ENCODE measurements around the gene FKBP4.

The FKBP4 gene

DNA sequence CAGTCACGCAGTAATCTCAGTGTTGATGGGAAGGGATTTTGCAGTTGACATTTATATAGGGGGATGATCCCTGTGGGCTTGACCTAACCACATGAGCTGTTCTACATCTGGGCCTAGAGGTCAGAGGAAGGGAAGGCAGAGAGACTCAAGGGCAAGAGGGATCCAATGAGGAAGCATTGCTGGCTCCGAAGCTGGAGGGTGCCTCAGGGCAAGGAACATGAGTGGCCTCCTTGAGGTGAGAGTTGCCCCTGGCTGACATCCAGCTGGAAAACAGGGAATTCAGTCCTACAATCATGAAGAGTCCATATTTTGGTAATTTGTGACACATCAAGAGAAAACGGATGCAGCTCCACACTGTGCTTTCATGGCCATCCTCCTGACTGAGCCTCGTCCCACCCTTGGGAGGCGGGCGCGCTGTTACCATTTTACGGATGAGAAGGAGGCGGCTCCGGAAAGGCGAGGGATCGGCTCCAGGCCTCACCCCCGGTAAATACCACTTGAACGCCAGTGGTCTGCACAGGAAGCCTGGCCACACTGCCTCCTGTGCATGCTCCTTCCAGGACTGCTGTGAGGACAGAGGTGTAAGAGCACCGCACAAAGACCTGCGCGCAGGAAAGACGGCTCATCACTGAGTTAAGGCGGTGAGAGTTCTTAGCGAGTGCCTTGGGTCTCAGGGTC lies 18.5 kb upstream of the FKBP4 start:
- Histone ChIP-seq H3K23ac (ENCODE audit: low read length) (no peak overlapping the region), H3K79me2 (ENCODE audit: control insufficient read depth, insufficient read depth, low read length, poor library complexity) (no peaks in the 10 kb centered on the region), H3K4me2 (ENCODE audit: low read length) (no peak overlapping the region), H3K4ac (ENCODE audit: low read depth, low read length) (no peak overlapping the region), H3K4me3 (ENCODE audit: low read depth, low read length) (no peak overlapping the region), H2BK12ac (ENCODE audit: low read length) (no peak overlapping the region), H3K36me3 (ENCODE audit: control insufficient read depth in 1 of 2, insufficient read depth in 2 of 2, low read length in 2 of 2) (no peaks in the 10 kb centered on the region), H3K14ac (ENCODE audit: low read length) (no peak overlapping the region), H3K27ac (ENCODE audit: low read depth, low read length) (no peak overlapping the region), H3K79me1 (ENCODE audit: low read length) (no peaks in the 10 kb centered on the region), H4K91ac (ENCODE audit: low read depth, low read length) (no peak overlapping the region), H3K9ac (ENCODE audit: low read length) (no peak overlapping the region), H4K12ac (ENCODE audit: low read depth, low read length) (no peak overlapping the region), H3K4me1 (ENCODE audit: control insufficient read depth in 1 of 2, insufficient read depth in 2 of 2, low read length in 2 of 2) (no peaks in the 10 kb centered on the region), H2AK5ac (ENCODE audit: low read length) (no peak overlapping the region), H3K18ac (ENCODE audit: low read length) (no peak overlapping the region), H2BK120ac (ENCODE audit: insufficient read depth, low read length, poor library complexity) (no peak overlapping the region), H2AFZ (ENCODE audit: insufficient read depth, low read length, poor library complexity) (no peak overlapping the region), H4K8ac (ENCODE audit: low read depth, low read length) (no peak overlapping the region), H3K9me3 (ENCODE audit: insufficient read depth, low read depth, low read length) (peaks cover 4% of the 10 kb centered on the region), H3K27me3 (ENCODE audit: insufficient read depth, low read length) (no peaks in the 10 kb centered on the region), H2BK5ac (ENCODE audit: low read depth, low read length, poor library complexity) (no peak overlapping the region)
- WGBS (ENCODE audit: extremely low coverage, insufficient coverage, insufficient read length) = no CpG with 5 or more reads among the region's 20 CpGs
- DNase-seq = no peak

DNA sequence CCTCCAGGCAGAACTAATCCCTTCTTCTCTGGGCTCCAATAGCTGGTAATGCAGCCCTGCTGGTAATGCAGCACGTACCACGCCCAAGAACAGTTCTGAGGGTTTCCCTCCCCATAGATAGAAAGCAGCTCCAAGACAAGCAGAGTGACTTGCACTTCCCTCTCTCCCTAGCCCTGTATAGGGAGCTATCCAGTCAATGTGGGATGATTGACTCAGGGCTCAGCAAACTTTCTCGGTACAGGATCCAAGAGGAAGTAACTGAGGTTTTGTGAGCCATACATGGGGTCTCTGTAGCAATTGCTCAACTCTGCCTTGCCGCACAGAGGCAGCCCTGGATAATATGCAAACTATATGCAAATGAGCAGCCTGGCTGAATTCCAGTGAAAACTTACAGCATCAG lies 15.5 kb upstream of the FKBP4 start:
- H3K23ac ChIP-seq (ENCODE audit: low read length) = no peak overlapping the region
- H3K36me3 ChIP-seq (ENCODE audit: control insufficient read depth in 1 of 2, insufficient read depth in 2 of 2, low read length in 2 of 2) = no peaks in the 10 kb centered on the region
- peaks cover 1% of the 10 kb centered on the region for H3K9me3 ChIP-seq (ENCODE audit: insufficient read depth, low read depth, low read length)
- no peak overlapping the region for H3K4ac ChIP-seq (ENCODE audit: low read depth, low read length)
- no peak overlapping the region for H4K8ac ChIP-seq (ENCODE audit: low read depth, low read length)
- H2AK5ac ChIP-seq (ENCODE audit: low read length) = no peak overlapping the region
- no peaks in the 10 kb centered on the region for H3K27me3 ChIP-seq (ENCODE audit: insufficient read depth, low read length)
- H3K4me2 ChIP-seq (ENCODE audit: low read length) = no peak overlapping the region
- H2BK12ac ChIP-seq (ENCODE audit: low read length) = no peak overlapping the region
- no peak overlapping the region for H2BK120ac ChIP-seq (ENCODE audit: insufficient read depth, low read length, poor library complexity)
- no peak for DNase-seq
- H4K12ac ChIP-seq (ENCODE audit: low read depth, low read length) = no peak overlapping the region
- no peak overlapping the region for H3K9ac ChIP-seq (ENCODE audit: low read length)
- H3K18ac ChIP-seq (ENCODE audit: low read length) = no peak overlapping the region
- no CpG with 5 or more reads among the region's 4 CpGs for WGBS (ENCODE audit: extremely low coverage, insufficient coverage, insufficient read length)
- H3K4me3 ChIP-seq (ENCODE audit: low read depth, low read length) = no peak overlapping the region
- H2BK5ac ChIP-seq (ENCODE audit: low read depth, low read length, poor library complexity) = no peak overlapping the region
- H3K79me2 ChIP-seq (ENCODE audit: control insufficient read depth, insufficient read depth, low read length, poor library complexity) = no peaks in the 10 kb centered on the region
- H2AFZ ChIP-seq (ENCODE audit: insufficient read depth, low read length, poor library complexity) = no peak overlapping the region
- no peak overlapping the region for H3K14ac ChIP-seq (ENCODE audit: low read length)
- H3K27ac ChIP-seq (ENCODE audit: low read depth, low read length) = no peak overlapping the region
- H3K4me1 ChIP-seq (ENCODE audit: control insufficient read depth in 1 of 2, insufficient read depth in 2 of 2, low read length in 2 of 2) = no peaks in the 10 kb centered on the region
- no peaks in the 10 kb centered on the region for H3K79me1 ChIP-seq (ENCODE audit: low read length)
- H4K91ac ChIP-seq (ENCODE audit: low read depth, low read length) = no peak overlapping the region

DNA sequence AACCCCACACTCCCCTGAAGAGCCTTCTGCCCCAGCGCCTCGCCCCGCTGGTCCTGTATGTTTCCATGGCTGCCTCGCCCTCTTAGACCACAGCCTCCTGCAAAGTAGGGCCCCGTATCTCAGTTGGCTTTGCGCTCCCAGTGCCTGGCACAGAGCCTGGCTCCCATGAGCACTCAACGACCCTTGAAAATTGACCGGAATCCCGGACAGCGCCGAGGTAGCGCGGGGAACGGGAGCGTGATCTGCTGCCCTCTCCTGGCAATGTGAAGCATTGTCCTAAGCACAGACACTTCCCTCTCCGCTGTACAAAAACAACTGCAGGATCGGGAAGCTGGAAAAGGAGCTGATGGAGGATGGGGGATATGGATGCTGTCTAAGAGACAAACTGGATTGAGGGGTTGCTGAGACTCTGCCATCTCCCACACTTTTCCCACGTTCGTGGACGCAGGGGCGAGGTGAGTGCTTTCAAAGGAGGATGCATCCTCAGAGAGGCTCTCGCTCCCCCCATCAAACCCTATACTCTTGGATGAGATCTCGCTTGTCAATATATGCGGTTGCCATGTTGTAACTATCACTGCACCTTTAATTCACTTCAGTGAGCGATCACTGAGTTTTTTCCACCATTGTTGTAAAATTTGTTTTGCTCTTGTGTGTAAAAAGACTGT lies 10.7 kb upstream of the FKBP4 start:
- DNase-seq = peak; percentile 27 to 73
- H2BK120ac ChIP-seq (ENCODE audit: insufficient read depth, low read length, poor library complexity) = no peak overlapping the region
- H3K4ac ChIP-seq (ENCODE audit: low read depth, low read length) = no peak overlapping the region

DNA sequence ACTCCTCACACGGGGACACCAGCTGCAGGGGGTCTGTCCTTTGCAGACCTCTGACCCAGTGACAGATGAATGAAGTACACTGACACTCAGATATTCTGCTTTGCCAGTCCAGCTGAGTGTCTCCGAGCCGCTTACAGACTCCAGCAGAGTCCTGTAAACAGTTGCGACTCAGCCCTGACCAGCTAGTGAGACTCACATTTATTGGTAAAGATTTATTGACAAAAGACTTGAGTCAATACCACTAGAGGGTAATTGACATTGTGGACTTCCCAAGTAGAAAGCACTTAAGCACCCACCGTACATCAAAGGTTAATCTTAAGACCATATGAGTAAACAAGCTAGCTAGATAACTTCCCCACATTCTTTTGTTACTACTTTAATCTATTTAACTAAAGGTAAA lies 9.8 kb upstream of the FKBP4 start:
- Histone ChIP-seq H2AFZ (ENCODE audit: insufficient read depth, low read length, poor library complexity) (no peak overlapping the region), H3K14ac (ENCODE audit: low read length) (no peak overlapping the region), H4K91ac (ENCODE audit: low read depth, low read length) (no peak overlapping the region), H2BK120ac (ENCODE audit: insufficient read depth, low read length, poor library complexity) (no peak overlapping the region), H3K23ac (ENCODE audit: low read length) (no peak overlapping the region), H3K27me3 (ENCODE audit: insufficient read depth, low read length) (no peaks in the 10 kb centered on the region), H3K4ac (ENCODE audit: low read depth, low read length) (no peak overlapping the region), H4K12ac (ENCODE audit: low read depth, low read length) (no peak overlapping the region), H2AK5ac (ENCODE audit: low read length) (no peak overlapping the region), H3K4me3 (ENCODE audit: low read depth, low read length) (no peak overlapping the region), H3K18ac (ENCODE audit: low read length) (no peak overlapping the region), H3K27ac (ENCODE audit: low read depth, low read length) (no peak overlapping the region), H2BK5ac (ENCODE audit: low read depth, low read length, poor library complexity) (no peak overlapping the region), H2BK12ac (ENCODE audit: low read length) (no peak overlapping the region), H3K4me1 (ENCODE audit: control insufficient read depth in 1 of 2, insufficient read depth in 2 of 2, low read length in 2 of 2) (no peaks in the 10 kb centered on the region), H3K9ac (ENCODE audit: low read length) (no peak overlapping the region), H4K8ac (ENCODE audit: low read depth, low read length) (no peak overlapping the region), H3K4me2 (ENCODE audit: low read length) (no peak overlapping the region), H3K79me1 (ENCODE audit: low read length) (no peaks in the 10 kb centered on the region), H3K9me3 (ENCODE audit: insufficient read depth, low read depth, low read length) (no peaks in the 10 kb centered on the region), H3K79me2 (ENCODE audit: control insufficient read depth, insufficient read depth, low read length, poor library complexity) (no peaks in the 10 kb centered on the region), H3K36me3 (ENCODE audit: control insufficient read depth in 1 of 2, insufficient read depth in 2 of 2, low read length in 2 of 2) (no peaks in the 10 kb centered on the region)
- no CpG with 5 or more reads among the region's 5 CpGs for WGBS (ENCODE audit: extremely low coverage, insufficient coverage, insufficient read length)
- DNase-seq = no peak

More for the DNA sequence above, 10.7 kb upstream of the FKBP4 start:
- Histone ChIP-seq H2BK12ac (ENCODE audit: low read length) (no peak overlapping the region), H3K4me2 (ENCODE audit: low read length) (peak overlapping the region; percentile 3), H3K27me3 (ENCODE audit: insufficient read depth, low read length) (no peaks in the 10 kb centered on the region), H3K14ac (ENCODE audit: low read length) (no peak overlapping the region), H3K9ac (ENCODE audit: low read length) (no peak overlapping the region), H3K23ac (ENCODE audit: low read length) (no peak overlapping the region), H4K91ac (ENCODE audit: low read depth, low read length) (no peak overlapping the region), H3K36me3 (ENCODE audit: control insufficient read depth in 1 of 2, insufficient read depth in 2 of 2, low read length in 2 of 2) (no peaks in the 10 kb centered on the region), H3K9me3 (ENCODE audit: insufficient read depth, low read depth, low read length) (no peaks in the 10 kb centered on the region), H3K79me2 (ENCODE audit: control insufficient read depth, insufficient read depth, low read length, poor library complexity) (no peaks in the 10 kb centered on the region), H3K18ac (ENCODE audit: low read length) (no peak overlapping the region), H4K12ac (ENCODE audit: low read depth, low read length) (no peak overlapping the region), H3K4me1 (ENCODE audit: control insufficient read depth in 1 of 2, insufficient read depth in 2 of 2, low read length in 2 of 2) (no peaks in the 10 kb centered on the region), H3K79me1 (ENCODE audit: low read length) (no peaks in the 10 kb centered on the region), H2BK5ac (ENCODE audit: low read depth, low read length, poor library complexity) (no peak overlapping the region), H2AFZ (ENCODE audit: insufficient read depth, low read length, poor library complexity) (no peak overlapping the region), H2AK5ac (ENCODE audit: low read length) (no peak overlapping the region), H4K8ac (ENCODE audit: low read depth, low read length) (no peak overlapping the region), H3K4me3 (ENCODE audit: low read depth, low read length) (no peak overlapping the region), H3K27ac (ENCODE audit: low read depth, low read length) (no peak overlapping the region)
- WGBS (ENCODE audit: extremely low coverage, insufficient coverage, insufficient read length) = no CpG with 5 or more reads among the region's 25 CpGs

Data from trophoblast cell (in vitro differentiated cells and primary cell).